ENCODE results near the gene MTSS2.

The MTSS2 gene

GRCh38 chr16:70685061-70685937 is 554 bp downstream of the MTSS2 start:
- Histone ChIP-seq H3K36me3 (ENCODE audit: low read length) (no peaks in the 10 kb centered on the region), H3K9me3 (ENCODE audit: insufficient read depth, low read length) (no peaks in the 10 kb centered on the region), H3F3A (ENCODE audit: insufficient read depth) (no peaks in the 10 kb centered on the region), H3K27me3 (ENCODE audit: low read length) (no peaks in the 10 kb centered on the region), H3K4me3 (ENCODE audit: insufficient read depth, low read length, poor library complexity, severe bottlenecking) (no peak overlapping the region), H3K4me2 (ENCODE audit: low read depth, low read length, poor library complexity, severe bottlenecking) (no peak overlapping the region), H3K79me2 (ENCODE audit: insufficient read depth, low read length) (no peaks in the 10 kb centered on the region), H3K27ac (ENCODE audit: low read depth, low read length) (no peak overlapping the region), H3K9me2 (replicated peaks; ENCODE audit: insufficient read depth, low read length) (no peaks in the 10 kb centered on the region), H3K9ac (ENCODE audit: low read length) (no peak overlapping the region), H4K20me1 (ENCODE audit: low read depth, low read length) (no peaks in the 10 kb centered on the region), H2AFZ (ENCODE audit: low read depth, low read length, severe bottlenecking) (no peak overlapping the region)
- no peak for TF ChIP-seq EZH2phosphoT487 (conservative IDR thresholded peaks at IDR 0.05; ENCODE audit: low read length)
- TF ChIP-seq CTCF (IDR thresholded peaks at IDR 0.05; ENCODE audit: insufficient read depth, low read length, poor library complexity, severe bottlenecking): no peak

GRCh38 chr16:70684146-70685060 is 1.4 kb downstream of the MTSS2 start:
- Histone ChIP-seq H3K4me3 (ENCODE audit: insufficient read depth, low read length, poor library complexity, severe bottlenecking) (no peak overlapping the region), H3K9me2 (replicated peaks; ENCODE audit: insufficient read depth, low read length) (no peaks in the 10 kb centered on the region), H2AFZ (ENCODE audit: low read depth, low read length, severe bottlenecking) (no peak overlapping the region), H3F3A (ENCODE audit: insufficient read depth) (no peaks in the 10 kb centered on the region), H4K20me1 (ENCODE audit: low read depth, low read length) (no peaks in the 10 kb centered on the region), H3K79me2 (ENCODE audit: insufficient read depth, low read length) (no peaks in the 10 kb centered on the region), H3K9ac (ENCODE audit: low read length) (no peak overlapping the region), H3K36me3 (ENCODE audit: low read length) (no peaks in the 10 kb centered on the region), H3K9me3 (ENCODE audit: insufficient read depth, low read length) (no peaks in the 10 kb centered on the region), H3K27ac (ENCODE audit: low read depth, low read length) (no peak overlapping the region), H3K27me3 (ENCODE audit: low read length) (no peaks in the 10 kb centered on the region), H3K4me2 (ENCODE audit: low read depth, low read length, poor library complexity, severe bottlenecking) (no peak overlapping the region)
- TF ChIP-seq CTCF (IDR thresholded peaks at IDR 0.05; ENCODE audit: insufficient read depth, low read length, poor library complexity, severe bottlenecking) (no peak), EZH2phosphoT487 (conservative IDR thresholded peaks at IDR 0.05; ENCODE audit: low read length) (no peak)

GRCh38 chr16:70683146-70683944 is 2.5 kb downstream of the MTSS2 start:
- Histone ChIP-seq H2AFZ (ENCODE audit: low read depth, low read length, severe bottlenecking) (no peak overlapping the region), H3K9me2 (replicated peaks; ENCODE audit: insufficient read depth, low read length) (no peaks in the 10 kb centered on the region), H3K36me3 (ENCODE audit: low read length) (no peaks in the 10 kb centered on the region), H3K9ac (ENCODE audit: low read length) (no peak overlapping the region), H3K79me2 (ENCODE audit: insufficient read depth, low read length) (no peaks in the 10 kb centered on the region), H3K27ac (ENCODE audit: low read depth, low read length) (no peak overlapping the region), H3F3A (ENCODE audit: insufficient read depth) (no peaks in the 10 kb centered on the region), H4K20me1 (ENCODE audit: low read depth, low read length) (no peaks in the 10 kb centered on the region), H3K4me2 (ENCODE audit: low read depth, low read length, poor library complexity, severe bottlenecking) (no peak overlapping the region), H3K27me3 (ENCODE audit: low read length) (no peaks in the 10 kb centered on the region), H3K4me3 (ENCODE audit: insufficient read depth, low read length, poor library complexity, severe bottlenecking) (no peak overlapping the region), H3K9me3 (ENCODE audit: insufficient read depth, low read length) (no peaks in the 10 kb centered on the region)
- TF ChIP-seq EZH2phosphoT487 (conservative IDR thresholded peaks at IDR 0.05; ENCODE audit: low read length) (no peak), CTCF (IDR thresholded peaks at IDR 0.05; ENCODE audit: insufficient read depth, low read length, poor library complexity, severe bottlenecking) (no peak)
